Epithelial cell of proximal tubule (primary cell): ENCODE measurements around the gene INSM2. TPM values are rescaled to one million over a fixed set of nuclear protein-coding genes. Genes with fewer than 3 reads are reported as not detected.

Experiments
- DNase-seq: peaks from one replicate; pipeline ENCODE4 v3.0.0-alpha.2; 2011; ENCODE audit warnings: low read depth
- H3K4me3 ChIP-seq: 2 replicates; pipeline ENCODE4 v1.5.1; 2011; ENCODE audit warnings: low read depth, mild to moderate bottlenecking, low read length
- total RNA-seq: library from RNA; depleted of rRNA; stranded (reverse); fragments of >200 nt; gene quantifications from 2 replicates; pipeline ENCODE4 v1.2.3, GENCODE V29; 2015
- TF ChIP-seq, protein P1 (sequence below): conservative IDR thresholded peaks from 2 replicates; pipeline ENCODE4 v1.5.1; 2012; ENCODE audit warnings: low read depth, mild to moderate bottlenecking, low read length

The INSM2 gene
- total RNA-seq, 1 donor from 2014 or later = not detected

DNA sequence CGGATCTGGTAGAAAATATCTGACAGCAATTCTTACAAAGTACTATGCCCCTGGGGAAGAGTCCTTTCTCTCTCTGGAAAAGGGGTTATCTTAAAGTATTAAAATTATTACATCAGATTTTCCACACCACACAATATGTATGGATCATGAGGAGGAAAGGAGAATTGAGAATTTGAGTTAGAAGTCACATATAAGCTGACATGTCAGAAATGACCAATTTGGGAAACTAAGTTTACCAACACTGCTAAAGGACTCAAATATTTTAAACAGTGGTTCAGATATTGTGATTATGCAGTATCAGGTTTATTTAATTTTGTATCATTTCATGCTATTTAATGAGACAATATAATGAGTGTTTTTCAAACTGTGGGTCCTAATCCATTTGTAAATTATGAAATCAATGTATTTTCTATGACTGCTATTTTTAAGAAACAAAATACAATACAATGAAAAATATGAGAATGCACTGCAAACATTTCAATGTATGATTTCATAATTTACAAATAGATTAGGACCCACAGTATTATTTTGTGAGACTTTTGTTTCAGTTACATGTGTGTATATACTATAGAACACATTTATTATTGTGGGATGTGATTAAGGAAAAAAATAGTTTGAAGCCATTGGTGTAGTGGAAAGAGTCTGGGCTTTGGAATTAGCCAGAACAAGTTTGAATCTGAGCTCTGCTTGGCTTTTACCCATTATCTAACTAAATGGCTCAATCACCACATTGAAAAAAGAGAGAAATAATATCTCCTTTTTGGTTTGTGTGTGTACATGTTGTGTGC is 1.8 kb upstream of the INSM2 start:
- H3K4me3 ChIP-seq = no peak overlapping the region
- TF ChIP-seq, protein P1, sequence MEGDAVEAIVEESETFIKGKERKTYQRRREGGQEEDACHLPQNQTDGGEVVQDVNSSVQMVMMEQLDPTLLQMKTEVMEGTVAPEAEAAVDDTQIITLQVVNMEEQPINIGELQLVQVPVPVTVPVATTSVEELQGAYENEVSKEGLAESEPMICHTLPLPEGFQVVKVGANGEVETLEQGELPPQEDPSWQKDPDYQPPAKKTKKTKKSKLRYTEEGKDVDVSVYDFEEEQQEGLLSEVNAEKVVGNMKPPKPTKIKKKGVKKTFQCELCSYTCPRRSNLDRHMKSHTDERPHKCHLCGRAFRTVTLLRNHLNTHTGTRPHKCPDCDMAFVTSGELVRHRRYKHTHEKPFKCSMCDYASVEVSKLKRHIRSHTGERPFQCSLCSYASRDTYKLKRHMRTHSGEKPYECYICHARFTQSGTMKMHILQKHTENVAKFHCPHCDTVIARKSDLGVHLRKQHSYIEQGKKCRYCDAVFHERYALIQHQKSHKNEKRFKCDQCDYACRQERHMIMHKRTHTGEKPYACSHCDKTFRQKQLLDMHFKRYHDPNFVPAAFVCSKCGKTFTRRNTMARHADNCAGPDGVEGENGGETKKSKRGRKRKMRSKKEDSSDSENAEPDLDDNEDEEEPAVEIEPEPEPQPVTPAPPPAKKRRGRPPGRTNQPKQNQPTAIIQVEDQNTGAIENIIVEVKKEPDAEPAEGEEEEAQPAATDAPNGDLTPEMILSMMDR = no peak
- DNase-seq = no peak

DNA sequence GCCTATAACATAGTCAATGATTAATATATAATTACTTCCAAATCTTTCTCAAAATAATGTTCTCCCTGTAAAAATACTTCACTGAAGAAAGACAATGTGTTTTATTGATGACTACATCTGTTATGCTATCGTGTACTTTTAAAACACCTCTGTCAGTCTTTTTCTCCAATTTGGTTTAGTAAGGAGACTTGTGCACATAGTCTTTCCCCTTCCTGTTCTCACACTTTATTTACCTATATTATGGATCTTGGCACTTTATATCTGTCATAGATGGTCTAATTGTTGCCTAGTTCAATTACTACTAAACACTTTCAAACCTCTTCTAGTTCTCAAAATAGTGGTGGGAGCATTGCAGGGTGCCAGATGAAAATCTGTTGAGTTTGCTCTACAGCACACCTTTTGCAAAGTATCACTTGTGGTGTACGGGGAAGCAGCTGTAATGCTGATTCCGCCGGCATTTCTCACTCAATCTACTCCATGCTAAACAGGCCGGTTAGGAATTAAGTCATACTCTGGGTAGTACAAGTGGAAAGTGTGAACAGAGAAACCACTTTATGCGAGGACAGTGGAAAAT is 1.1 kb upstream of the INSM2 start:
- peak overlapping the region; percentile 64 for H3K4me3 ChIP-seq
- DNase-seq = no peak
- TF ChIP-seq, protein P1 = no peak

DNA sequence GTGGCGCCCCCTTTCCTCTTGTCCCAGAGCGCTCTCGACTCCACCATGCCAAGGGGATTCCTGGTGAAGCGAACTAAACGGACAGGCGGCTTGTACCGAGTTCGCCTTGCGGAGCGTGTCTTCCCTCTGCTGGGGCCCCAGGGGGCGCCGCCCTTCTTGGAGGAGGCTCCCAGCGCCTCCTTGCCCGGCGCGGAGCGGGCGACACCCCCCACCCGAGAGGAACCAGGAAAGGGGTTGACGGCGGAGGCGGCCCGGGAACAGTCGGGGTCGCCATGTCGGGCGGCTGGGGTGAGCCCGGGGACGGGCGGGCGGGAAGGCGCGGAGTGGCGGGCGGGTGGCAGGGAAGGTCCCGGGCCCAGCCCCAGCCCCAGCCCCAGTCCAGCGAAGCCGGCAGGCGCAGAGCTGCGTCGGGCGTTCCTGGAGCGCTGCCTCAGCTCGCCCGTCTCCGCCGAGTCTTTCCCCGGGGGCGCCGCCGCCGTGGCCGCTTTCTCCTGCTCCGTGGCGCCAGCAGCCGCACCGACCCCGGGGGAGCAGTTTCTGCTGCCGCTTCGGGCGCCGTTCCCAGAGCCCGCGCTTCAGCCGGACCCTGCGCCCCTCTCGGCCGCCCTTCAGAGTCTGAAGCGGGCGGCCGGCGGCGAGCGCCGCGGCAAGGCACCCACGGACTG is 376 bp downstream of the INSM2 start:
- TF ChIP-seq, protein P1 = no peak
- H3K4me3 ChIP-seq = peak overlapping the region; percentile 64
- DNase-seq = no peak

GRCh38 chr14:35534873-35535482 is 1.0 kb downstream of the INSM2 start:
- H3K4me3 ChIP-seq = peak overlapping the region; percentile 42
- no peak for DNase-seq
- TF ChIP-seq, protein P1 = no peak

DNA sequence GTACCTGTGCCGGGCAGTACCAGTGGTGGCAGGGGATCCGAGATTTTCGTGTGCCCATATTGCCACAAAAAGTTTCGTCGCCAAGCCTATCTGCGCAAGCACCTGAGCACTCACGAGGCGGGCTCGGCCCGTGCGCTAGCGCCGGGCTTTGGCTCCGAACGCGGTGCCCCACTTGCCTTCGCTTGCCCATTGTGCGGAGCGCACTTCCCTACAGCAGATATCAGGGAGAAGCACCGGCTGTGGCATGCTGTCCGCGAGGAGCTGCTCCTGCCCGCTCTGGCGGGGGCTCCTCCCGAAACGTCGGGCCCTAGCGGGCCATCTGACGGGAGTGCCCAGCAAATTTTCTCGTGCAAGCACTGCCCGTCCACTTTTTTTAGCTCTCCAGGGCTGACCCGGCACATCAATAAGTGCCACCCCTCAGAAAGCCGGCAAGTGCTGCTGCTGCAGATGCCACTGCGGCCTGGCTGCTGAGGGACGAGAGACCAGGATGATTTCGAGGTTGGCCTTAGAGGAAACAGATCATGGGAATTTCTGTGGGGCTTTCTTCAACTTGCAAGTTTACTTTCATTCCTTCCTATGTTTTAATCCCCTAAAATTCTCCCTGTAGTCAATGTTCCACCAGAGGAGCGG is 1.6 kb downstream of the INSM2 start:
- TF ChIP-seq, protein P1 = no peak
- peak overlapping the region; percentile 42 for H3K4me3 ChIP-seq
- DNase-seq = no peak

DNA sequence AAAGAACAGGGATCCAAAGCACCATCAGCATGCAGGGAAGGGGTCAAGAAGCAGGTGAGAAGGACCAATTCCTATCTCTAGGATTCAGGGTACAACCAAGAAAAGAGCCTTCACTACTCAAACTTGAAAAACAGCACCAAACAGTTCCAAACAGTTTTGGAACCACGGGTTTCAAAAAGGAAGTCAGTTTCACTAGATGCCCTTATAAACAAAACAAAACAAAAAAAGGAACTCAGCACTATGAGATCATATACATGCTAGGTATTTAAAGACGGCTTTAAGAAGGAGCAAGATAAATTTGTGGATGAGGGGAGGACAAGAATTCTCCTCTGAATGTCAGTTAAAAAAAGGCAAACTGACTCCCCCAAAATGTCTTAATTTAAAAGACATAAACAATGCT is 6.0 kb downstream of the INSM2 start:
- no peak for DNase-seq
- TF ChIP-seq, protein P1 = no peak
- no peak overlapping the region for H3K4me3 ChIP-seq
